Measurements from ENCODE around the gene GABPB2.

Gene GABPB2

DNA sequence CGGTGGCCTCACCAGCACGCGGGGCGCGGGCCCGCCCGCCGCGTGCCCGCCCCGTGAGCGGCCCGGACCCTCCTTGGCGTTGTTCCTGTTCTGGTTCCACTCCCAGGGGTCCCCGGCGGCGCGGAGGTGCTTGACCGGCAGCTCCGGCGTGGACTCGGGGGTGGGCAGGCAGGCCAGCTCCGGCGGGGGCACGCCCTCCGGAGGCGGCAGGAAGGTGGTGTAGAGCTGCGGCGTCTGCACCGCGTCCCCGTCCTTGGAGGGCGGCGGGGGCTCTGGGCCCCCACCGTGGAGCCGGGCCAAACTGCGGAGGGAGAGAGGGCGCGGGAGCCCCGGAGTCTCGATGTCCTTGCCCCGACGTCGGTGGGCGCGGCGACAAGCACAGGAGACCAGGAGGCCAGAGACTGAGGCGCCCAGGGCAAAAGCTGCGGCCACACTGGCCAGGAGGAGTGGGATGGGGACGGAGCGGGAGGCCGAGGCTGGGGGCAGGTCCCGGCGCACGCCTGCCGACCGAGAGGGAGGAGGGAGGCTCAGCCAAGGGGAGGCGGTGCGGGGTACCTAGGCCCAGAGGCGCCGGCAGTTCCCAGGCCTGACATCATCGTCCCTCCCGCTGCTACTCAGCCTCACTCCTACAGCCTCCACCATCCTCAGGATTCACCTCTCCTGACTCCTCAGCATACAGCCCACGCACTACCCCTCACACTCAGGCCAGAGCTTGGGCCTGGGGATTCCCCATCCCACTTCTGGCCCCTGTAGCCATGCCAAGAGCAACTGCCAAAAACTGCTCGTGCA, 62.7 kb downstream of the GABPB2 start:
- DNase-seq: no peak

DNA sequence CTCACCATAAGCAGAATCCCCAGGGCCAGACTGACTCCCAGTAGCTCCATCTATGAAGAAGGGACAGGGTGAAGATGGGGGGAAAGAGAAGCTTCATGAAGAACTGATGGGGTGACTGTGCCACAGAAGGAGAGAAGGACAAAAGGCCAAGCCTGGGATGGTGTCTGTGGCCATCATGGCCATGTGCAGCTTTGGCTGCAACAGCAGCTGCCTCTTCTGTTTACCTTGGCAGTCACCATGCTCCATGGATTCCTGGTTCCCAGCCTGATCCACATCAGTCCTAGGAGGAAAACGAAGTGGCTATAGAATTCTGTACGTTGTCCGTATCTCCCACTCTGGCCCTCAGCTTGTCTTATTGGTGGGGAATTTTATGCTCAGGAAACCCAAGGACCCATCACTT, 63.8 kb downstream of the GABPB2 start:
- no peak for DNase-seq

DNA sequence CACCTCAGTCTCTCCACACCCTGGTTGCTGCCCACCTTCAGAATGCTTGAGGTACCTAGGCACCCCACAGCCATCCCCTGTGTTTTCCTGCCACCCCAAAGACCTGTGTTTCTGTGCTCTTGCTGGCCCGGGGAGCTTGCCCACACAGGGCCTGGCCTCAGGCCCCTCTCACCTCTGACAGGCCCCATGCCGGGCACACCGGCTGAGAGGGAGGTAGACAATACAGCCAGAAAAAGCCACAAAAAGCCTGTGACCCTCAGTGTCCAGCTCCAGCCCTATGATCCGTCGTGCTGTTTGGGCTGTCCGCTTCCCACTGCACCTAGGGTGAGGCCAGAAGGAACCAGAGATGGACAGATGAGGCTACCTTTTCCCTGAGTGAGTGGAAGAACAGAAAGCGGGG, 64.4 kb downstream of the GABPB2 start:
- DNase-seq: no peak

DNA sequence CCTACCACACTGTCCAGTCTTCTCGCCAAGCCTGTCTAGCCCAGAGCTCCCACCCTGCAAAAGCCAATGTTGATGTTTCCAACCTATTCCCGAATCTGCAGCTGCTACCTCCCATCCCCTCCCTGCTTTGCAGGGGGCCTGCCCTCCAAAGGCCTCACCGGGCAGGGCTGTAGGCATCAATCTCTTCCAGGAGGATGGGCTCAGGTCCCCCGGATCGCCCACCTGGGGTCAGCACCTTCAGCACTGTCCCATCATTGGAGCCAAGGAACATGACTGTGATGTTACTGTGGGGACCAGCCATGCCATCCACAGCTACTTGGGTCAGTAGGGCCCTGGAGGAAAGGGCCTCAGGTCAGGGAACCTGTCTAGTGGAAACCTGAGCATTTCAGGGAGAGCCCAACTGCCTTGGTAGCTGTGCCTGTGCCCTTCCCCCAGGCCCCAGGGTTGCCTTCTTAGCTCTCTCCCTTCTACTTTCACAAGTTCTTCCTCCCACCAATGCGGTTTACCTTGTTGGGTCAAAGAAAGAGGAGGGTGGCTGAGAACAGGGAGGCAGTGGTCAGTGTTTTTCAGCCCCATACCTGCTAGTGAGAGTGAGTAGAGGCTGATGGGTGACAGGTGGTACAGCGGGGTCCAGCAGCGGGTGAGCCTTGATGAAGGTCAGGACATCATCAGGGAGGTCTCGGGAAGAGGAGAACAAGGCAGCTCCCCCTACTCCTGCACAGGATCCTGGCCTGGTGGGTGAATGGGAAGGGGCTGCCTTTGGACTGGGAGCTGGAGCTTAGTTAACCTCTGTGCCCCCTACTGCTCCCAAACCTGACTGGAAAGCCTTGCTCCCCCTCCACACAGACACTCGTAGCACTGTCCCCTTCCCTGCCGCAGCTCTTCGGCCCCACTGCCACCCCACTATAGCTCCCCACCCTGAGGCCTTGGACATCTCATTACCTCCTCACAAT, 65.1 kb downstream of the GABPB2 start:
- no peak for DNase-seq

DNA sequence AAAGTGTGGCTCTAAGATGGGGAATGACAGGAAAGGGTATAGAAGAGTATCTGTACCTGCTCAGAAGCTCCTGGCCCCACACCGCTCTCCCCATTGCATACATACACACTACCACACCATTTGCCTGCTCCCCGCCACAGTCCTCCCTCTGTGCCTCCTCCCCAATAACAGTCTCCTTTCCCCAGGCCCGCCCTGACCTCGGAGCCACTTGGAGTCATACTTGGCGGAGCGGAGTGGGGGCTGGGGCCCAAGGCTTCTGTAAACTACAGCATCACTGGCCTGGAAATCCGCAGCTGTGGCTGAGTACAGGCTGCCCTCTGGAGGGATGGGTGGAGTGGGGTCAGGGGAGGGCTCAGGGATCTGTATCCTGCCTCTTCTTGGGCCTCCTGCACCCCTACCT, 67.2 kb downstream of the GABPB2 start:
- no peak for DNase-seq

DNA sequence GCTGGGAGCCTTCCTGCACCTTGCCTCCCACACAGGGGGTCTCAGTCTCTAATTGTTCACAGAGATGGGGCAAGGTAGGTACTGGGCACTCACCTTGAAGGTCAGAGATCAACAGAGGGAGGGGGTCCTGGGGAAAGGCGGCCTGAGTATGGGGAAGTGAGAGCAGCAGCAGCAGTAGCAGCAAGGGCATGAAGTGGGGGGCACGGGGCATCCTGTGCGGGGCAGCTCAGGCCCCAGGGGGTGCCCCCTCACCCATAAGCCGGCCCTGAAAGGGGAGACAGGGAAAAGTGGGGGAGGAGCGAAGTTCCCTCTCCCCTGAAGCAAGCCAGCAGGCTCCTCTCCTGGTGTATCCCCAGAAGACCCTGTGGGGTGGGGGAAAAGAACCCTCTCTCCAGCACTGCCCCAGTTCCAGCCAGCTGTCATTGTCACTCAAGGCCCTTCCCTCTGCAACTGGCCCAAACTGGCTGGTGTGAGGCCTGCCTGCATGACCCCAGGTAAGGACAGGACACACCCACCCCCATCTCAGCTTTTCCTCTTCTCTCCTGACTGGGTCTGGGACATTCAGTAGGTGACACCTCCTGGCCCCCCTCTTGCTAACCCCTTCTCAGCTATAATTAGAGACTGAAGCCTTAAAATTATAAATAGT, 72.0 kb downstream of the GABPB2 start:
- no peak for DNase-seq

DNA sequence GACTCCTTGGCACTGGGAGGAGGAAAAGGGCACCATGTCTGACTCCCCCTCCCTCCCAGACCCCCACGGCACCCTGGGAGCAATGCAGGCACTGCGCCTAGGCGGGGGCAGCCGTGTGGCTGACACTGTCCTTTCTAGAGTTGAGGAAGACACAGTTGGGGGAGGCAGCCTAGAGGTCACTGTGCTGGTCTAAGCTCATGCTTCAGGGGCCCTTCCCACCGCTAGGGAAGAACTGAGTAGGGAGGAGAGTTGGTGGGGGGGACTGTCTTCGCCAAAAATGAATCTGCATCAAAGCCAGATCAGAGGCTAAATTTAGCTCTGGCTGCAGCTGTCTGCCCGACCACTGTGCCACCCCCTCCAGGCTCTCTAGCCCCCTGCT, 72.5 kb downstream of the GABPB2 start:
- DNase-seq: no peak

DNA sequence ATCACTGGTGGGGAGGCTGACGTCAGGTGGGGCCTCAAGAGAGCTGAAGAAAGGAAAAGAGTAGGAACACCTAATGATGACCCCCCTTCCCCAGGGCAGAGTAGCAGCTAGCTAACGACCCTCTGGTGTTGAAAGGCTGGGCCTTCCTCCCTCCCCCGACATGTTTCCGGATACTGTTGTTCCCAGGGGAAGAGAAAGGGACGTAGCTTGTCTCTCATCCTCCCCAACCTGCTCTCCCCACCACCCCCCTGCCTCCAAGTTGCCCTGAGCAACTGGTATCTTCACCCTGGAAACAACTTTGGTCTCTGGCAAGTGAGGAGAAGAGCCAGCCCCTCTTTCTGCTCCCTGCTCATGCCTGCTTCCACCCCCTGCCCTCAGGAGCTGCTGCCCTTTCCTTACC, 73.4 kb downstream of the GABPB2 start:
- DNase-seq: no peak

DNA sequence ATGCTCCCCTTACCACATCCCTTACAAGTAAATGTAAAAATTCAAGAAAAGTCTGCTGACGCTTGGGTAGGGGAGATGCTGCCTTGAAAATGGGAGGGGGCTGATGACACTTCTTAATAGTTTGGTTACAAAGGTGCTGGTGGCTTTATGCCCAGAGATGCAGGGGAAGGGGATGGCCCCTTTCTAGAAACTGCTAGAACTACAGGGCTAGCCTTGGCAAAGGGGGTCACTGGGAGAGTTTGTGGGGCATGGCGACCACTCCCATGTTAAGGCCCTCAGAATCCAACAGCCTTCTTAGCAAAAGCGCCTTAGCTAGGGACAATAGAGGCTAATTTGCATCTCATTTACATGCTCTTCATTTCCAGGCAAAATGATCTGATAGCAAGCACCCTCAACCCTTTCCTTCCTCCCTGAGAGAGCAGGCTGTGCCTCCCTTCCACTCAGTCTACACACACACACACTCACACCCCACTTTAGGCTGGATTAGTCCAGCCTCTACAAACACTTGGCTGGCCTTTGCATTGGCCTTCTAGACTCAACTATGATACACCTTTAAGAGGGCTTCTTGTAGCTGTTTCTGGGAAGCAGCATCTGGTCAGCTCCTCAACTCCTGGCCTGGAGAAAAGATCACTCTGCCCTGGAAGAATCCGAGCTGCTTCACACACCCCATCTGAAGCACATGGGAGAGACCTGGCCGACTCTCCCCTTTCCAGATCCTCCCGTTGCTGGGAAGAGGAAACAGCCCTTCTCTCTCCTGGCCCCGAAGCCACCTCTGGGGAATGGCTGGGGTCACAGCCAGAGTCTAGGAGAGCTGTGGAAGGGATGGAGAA, 74.1 kb downstream of the GABPB2 start:
- DNase-seq: no peak

DNA sequence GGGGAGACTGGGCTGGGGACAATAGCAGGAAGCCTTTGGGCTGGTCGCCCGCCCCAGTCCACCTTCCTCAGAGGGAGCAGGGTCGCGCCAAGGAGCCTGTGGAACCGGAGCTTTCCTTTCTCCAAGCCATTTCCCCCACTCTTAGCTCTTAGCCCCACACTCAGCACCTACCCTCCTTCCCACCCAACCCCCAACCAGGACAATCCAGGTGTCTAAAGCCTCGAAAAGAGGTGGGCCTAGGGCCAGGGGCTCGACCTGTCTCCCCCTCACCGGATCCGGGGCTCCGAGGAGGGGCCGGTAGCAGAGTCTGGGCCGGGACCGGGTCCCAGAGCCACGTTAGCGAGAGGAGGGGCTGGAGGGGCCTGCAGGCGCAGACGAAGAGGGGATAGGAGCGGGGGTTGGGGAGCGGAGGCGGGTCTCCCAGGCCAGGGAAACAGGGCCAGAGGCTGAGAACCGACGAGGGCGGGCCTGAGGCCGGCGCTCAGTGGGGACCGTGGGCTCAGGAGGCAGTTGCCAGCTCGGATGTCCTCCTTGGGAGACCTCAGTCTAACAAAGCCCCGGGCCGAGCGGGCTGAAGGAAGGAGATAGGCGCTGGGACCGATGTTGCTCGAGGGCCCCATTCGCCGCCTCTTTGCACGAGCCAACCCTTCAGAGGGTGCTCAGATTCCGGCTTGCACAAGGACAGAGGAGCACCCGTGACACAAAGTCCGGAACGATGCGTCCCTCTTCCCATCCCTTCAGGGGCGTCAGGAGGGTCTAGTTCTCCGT, 74.9 kb downstream of the GABPB2 start:
- no peak for DNase-seq

DNA sequence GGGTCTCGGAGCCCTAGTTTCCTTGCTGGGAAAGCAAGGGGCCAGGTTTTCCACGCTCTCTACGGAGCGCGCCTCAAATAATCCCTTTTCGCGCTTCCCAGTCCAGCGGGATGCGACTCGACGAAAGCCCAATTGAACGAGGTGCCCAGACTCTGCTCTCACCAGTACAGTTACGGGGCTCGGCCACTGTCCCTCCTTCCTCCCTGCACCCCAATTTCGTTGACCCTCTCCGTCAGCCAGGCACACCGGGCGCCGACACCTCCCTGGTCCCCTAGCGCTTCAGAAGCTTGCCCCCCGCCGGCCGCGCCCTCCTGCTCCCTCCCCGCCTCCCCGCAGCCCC, 75.5 kb downstream of the GABPB2 start:
- no peak for DNase-seq

DNA sequence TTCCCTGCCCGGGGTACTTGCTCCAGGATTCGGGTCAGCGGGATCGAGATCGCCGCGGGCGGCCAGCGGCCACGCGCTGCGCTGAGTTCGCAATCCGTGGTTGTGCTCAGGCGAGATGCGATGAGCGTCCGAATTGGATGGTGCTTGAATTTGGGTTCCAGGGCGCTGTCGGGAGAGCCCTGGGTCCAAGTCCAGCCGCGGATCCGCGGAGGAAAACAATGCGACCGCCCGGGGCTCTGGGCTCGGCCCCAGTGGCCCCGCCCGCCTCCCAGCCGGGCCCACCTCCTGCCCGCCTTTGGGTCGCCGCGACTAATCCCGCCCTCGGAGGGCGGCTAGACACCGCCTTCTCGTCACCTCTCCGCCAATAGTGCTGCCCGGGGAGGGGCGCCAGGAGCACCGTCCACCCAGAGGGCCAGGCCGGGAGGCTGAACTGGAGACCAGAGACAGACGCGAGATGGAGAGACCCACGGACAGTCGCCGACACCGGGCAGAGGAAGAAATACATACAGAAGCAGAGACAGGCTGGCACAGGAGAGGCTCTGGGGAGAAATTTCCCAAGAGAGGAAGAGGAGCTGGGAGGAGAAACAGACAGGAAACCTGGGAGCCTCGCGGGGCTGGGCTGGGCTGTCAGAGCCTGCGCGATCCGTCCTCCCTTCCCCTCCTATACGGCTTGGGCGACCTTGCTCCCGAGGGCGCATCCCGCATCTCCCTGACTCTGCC, 76.0 kb downstream of the GABPB2 start, which contains the start of gene SEMA6C:
Gene SEMA6C, minus strand, starts transcription at position 220 of the 720 bp plus-strand sequence. CDS start 4,010 bp downstream, outside the sequence.
- DNase-seq: peak; percentile 86 to 87

DNA sequence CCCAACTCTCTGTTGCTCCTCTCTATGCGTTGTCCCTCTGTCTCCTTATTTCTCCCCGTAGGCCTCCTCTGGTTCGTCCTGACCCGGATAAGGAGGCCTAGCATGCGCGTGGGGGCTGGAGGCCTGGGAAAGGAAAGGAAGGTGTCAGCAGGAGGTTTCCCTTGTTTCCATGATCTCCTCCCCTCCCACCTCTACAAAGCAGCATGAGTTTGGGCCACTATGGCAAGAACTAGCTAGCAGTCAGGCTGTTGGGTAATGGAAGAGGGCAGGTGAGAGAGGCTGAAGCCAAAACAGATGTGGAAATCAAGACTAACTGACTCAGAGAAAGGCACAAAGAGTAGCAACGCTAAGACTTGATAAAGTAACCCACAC, 76.6 kb downstream of the GABPB2 start:
- DNase-seq: no peak

DNA sequence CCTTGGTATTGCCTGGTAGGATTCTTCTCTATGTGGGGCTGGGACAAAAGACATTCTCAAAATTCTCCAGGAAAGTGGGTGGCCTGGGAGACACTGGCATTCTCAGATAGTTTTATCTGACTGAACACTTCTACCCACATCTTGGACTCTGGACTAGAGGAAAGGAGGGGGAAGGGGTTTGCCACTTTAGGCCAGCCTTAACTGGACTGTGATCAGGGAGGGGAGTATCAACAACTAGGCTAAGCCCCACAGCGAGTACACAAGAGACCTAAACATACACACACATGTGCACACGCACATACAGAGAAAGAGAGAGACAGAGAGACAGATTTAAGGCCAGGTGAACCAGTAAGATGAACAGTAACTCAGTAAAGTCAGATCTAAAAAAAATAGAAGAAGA, 77.1 kb downstream of the GABPB2 start:
- no peak for DNase-seq

DNA sequence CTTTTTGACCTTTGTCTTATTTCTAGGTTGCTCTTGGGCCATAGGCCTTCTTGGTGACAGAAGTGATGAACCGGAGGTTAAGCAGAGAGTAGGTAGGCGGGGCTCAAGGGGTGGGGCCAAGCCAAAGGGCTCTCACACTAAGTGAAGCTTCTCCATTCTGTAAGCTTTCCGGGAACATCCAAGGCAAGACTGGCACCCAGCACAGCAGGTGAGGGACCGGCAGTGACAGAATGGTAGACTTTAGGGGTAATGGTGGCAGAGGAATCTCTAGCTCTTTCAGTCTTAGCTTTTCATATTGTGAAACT, 85.9 kb downstream of the GABPB2 start, which contains the start of gene TNFAIP8L2:
Gene TNFAIP8L2, plus strand, starts transcription at position 135 of the 305 bp plus-strand sequence. CDS start 2,049 bp downstream, outside the sequence.
- peak; percentile 67 to 68 for DNase-seq

DNA sequence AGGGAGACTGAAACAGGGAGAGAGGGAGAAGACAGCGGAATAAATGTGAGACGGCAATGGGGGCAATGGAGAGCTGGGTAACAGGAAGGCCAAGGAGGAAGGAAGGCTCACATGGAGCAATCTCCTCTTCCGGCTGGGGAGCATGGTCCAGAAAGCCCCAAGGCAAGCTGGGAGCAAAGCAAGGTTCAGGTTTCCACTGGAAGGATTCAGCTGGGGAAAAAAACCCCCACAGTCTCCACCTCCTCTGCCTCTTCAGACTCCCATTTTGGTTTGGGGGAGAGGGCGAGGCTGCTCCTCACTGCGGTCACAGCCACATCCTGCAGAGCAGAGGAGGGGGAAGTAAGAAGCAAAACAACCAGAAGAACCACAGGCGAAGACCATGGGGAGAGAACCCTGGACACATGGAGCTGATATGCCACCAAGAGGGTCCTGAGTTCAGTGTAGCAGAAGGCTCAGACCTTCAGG, 86.5 kb downstream of the GABPB2 start:
- peak; percentile 57 to 61 for DNase-seq

DNA sequence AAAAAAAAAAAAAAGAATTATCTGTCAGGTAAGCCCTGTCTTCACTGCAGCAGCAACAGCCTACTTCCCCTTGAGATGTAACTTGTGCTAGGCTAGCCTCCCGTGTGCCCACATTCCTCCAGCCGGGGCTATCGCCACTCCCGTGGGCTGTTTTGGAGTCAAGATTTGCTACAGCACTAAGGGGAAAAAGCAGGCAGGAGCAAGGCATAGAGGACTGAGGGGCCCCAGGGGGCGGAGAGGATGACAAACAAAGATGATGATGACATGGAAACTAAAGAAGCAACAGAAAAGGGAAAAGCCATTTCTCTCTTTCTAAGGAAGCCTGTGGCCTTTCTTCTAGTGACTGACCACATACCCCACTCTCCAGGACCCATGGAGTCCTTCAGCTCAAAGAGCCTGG, 87.8 kb downstream of the GABPB2 start:
- no peak for DNase-seq

DNA sequence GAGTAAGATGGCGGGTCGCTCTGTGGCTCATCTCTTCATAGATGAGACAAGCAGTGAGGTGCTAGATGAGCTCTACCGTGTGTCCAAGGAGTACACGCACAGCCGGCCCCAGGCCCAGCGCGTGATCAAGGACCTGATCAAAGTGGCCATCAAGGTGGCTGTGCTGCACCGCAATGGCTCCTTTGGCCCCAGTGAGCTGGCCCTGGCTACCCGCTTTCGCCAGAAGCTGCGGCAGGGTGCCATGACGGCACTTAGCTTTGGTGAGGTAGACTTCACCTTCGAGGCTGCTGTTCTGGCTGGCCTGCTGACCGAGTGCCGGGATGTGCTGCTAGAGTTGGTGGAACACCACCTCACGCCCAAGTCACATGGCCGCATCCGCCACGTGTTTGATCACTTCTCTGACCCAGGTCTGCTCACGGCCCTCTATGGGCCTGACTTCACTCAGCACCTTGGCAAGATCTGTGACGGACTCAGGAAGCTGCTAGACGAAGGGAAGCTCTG, 88.2 kb downstream of the GABPB2 start:
- no peak for DNase-seq

DNA sequence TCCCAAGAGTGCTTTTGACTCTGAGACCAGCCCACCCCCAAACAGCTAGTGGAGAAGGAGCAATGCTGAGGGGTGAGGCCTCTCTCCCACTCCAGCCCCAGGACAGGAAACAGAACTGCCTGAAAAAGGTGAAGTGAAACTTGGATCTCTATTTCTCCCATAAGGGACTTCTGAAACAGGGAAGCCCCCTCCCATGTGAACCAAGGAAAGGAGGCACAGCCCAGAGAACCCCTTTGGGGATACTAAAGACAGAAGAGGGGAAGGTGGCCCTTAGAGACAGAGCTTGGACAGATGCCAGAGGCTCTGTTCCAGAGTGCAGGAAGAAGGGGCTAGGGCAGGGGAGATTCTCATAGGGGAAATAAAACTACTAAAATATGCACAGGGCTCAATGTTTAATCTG, 88.8 kb downstream of the GABPB2 start:
- no peak for DNase-seq

DNA sequence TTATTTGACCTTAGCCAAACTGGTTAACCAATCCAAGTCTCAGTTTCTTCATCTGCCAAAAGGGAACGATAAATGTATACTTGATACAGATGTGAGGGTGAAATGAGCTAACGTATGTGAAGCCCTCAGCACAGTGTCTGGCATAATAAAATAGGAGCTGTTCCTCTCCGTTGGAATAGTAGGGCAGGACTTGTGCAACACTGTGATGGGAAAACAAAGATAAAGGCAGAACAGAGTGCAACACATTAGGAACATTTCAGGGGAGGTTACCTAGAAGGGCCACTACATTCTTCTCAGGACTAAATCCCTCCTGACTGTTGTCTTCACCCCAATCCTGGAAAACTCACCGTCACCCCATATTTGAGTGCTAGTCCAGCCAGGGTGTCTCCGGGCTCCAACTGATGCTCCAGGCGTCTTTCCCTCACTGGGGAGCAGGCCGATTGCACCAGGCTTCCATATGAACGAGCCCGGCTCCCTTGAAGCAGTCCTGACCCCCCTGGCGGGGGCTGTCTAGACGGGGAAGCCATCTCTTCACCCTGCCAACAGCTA, 94.2 kb downstream of the GABPB2 start:
- no peak for DNase-seq

All from CD4-positive, alpha-beta T cell treated with Interleukin-1 beta for 1 hour (primary cell).